Keratinocyte (primary cell): ENCODE measurements around the gene SIX6. TPM values are rescaled to one million over a fixed set of nuclear protein-coding genes. Genes with fewer than 3 reads are reported as not detected.

Experiments
- DNase-seq: peaks from one replicate; pipeline ENCODE4 v3.0.0-alpha.2; 2011; ENCODE audit warnings: low read depth, missing footprints, low spot score
- FAIRE-seq: peaks from 2 replicates; lab custom pipeline; 2011; peaks lifted over from hg19 to GRCh38; lab: Jason Lieb, UNC
- H2AFZ ChIP-seq: 2 replicates; pipeline ENCODE4 v1.6.0; 2012; ENCODE audit warnings: low read length, control low read depth, inconsistent platforms; ENCODE audit not compliant: control insufficient read depth
- H3K27ac ChIP-seq: 2 replicates; pipeline ENCODE4 v1.5.1; 2011; ENCODE audit warnings: low read length; ENCODE audit not compliant: control insufficient read depth, insufficient read depth
- H3K27me3 ChIP-seq: 3 replicates; pipeline ENCODE4 v1.6.0; 2011; ENCODE audit warnings: low read length; ENCODE audit not compliant: control insufficient read depth, insufficient read depth; ENCODE audit errors: extremely low read depth
- H3K36me3 ChIP-seq, 2 experiments: 2 replicates in 1 of 2; 3 replicates in 1 of 2; pipeline ENCODE4 v1.5.1; 2011; ENCODE audit warnings: low read length in 2 of 2, mild to moderate bottlenecking in 1 of 2; ENCODE audit not compliant: control insufficient read depth in 2 of 2, insufficient read depth in 2 of 2; ENCODE audit errors: extremely low read depth in 1 of 2
- H3K4me1 ChIP-seq: 3 replicates; pipeline ENCODE4 v1.5.1; 2011; ENCODE audit warnings: low read length; ENCODE audit not compliant: control insufficient read depth, insufficient read depth; ENCODE audit errors: extremely low read depth
- H3K4me2 ChIP-seq: 3 replicates; pipeline ENCODE4 v1.6.0; 2011; ENCODE audit warnings: low read depth, low read length; ENCODE audit not compliant: control insufficient read depth, insufficient read depth; ENCODE audit errors: extremely low read depth
- H3K4me3 ChIP-seq, 3 experiments: fragments of 200-600 bp in 1 of 3; sonication (generic) in 1 of 3; 2 replicates in 2 of 3; 3 replicates in 1 of 3; pipeline ENCODE4 v1.5.1; 2011 to 2016; ENCODE audit warnings: low read length in 3 of 3, mild to moderate bottlenecking in 3 of 3, control low read depth in 2 of 3, inconsistent platforms in 1 of 3, low read depth in 1 of 3, mixed read lengths in 1 of 3, mixed run types in 1 of 3, moderate library complexity in 1 of 3; ENCODE audit not compliant: control insufficient read depth in 2 of 3, insufficient read depth in 2 of 3; ENCODE audit errors: extremely low read depth in 1 of 3
- H3K79me2 ChIP-seq: 2 replicates; pipeline ENCODE4 v1.6.0; 2012; ENCODE audit warnings: low read length; ENCODE audit not compliant: control insufficient read depth, insufficient read depth
- H3K9ac ChIP-seq: 3 replicates; pipeline ENCODE4 v1.6.0; 2011; ENCODE audit warnings: low read length; ENCODE audit not compliant: control insufficient read depth, insufficient read depth; ENCODE audit errors: extremely low read depth
- H3K9me1 ChIP-seq: 3 replicates; pipeline ENCODE4 v1.6.0; 2011; ENCODE audit warnings: low read length; ENCODE audit not compliant: control insufficient read depth, insufficient read depth; ENCODE audit errors: extremely low read depth
- H3K9me3 ChIP-seq: 2 replicates; pipeline ENCODE4 v1.5.1; 2012; ENCODE audit warnings: low read depth, low read length; ENCODE audit not compliant: control insufficient read depth
- H4K20me1 ChIP-seq: 3 replicates; pipeline ENCODE4 v1.6.0; 2011; ENCODE audit warnings: low read length; ENCODE audit not compliant: control insufficient read depth, insufficient read depth; ENCODE audit errors: extremely low read depth
- EZH2 ChIP-seq: IDR thresholded peaks from one replicate; pipeline ENCODE4 v1.6.1; 2012; ENCODE audit warnings: inconsistent platforms, mild to moderate bottlenecking, low read length, moderate library complexity
- dilution Hi-C: fragments of 300-500 bp; cut with MboI; formaldehyde crosslinking; loops from one replicate; pipeline ENCODE4 v1.7.0; 2020; ENCODE audit warnings: low sequenced_read_pairs; ENCODE audit not compliant: extremely low pct_ligation_motif_present
- polyA plus RNA-seq, 5 experiments: library from polyadenylated mRNA; depleted of rRNA in 3 of 5; stranded (reverse) in 3 of 5; stranded (forward) in 1 of 5; unstranded in 1 of 5; fragments of >200 nt; gene quantifications; 1 replicate in 1 of 5; 2 replicates in 3 of 5; 3 replicates in 1 of 5; pipeline versions ENCODE4 v1.2.1 to v1.2.3, GENCODE V29; 2011 to 2012; ENCODE audit warnings: missing spikeins in 2 of 5, low read depth in 1 of 5, low replicate concordance in 1 of 5
- TF ChIP-seq, protein P1 (sequence below), 3 experiments: IDR thresholded peaks in 1 of 3; conservative IDR thresholded peaks in 1 of 3; optimal IDR thresholded peaks in 1 of 3; 2 replicates in 2 of 3; 3 replicates in 1 of 3; pipeline versions ENCODE3 to v1.5.1; 2011; ENCODE audit warnings: low read length in 3 of 3, mild to moderate bottlenecking in 3 of 3, moderate library complexity in 2 of 3, control low read depth in 1 of 3, inconsistent platforms in 1 of 3; ENCODE audit not compliant: insufficient read depth in 2 of 3; ENCODE audit errors: extremely low read depth in 1 of 3

Gene SIX6
- polyA plus RNA-seq, 1 donor (not counting 4 experiments of a cell fraction or from before 2014, with no cell fraction given) = not detected

DNA sequence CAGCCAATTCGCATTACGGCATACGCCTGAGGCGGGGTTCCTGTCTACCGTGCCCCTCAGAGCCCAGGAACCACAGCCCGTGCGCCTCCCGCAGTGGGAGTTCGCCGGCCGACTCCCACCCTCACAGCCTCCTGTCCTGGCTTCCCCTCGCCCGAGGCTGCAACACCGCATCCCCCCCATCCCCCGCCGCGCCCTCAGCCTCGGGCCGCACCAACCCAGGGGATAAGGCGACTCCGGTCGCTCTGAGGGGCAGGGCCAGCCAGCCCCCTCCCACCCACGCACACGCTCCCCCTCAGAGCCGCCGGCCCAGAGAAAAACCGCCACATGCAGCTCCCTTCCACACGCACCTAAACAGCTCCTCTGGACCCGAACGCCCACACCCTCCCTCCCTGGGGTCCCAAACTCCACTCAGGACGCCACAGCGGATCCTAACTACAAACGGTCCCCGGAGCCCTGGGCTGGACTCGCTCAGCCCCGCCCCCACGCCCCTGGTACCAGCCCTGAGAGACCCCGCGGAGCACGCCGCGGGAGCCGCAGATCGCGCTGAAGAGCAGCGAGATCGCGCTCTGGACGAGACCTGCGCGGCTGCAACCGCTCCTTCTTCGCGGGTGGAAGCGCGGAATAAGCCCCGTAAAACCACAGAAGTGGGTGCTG is 23.2 kb upstream of the SIX6 start, which contains the start of gene C14orf39:
Gene C14orf39 (minus strand): TSS at position 466 of the 654 bp plus-strand sequence. CDS start 985 bp downstream, outside the sequence.
- Histone ChIP-seq H3K9me1 (no peaks in the 10 kb centered on the region), H3K4me3 (no peak within 1 kb of the TSS), H3K9ac (no peak within 1 kb of the TSS), H3K4me2 (no peak within 1 kb of the TSS), H3K27me3 (peaks cover 23% of the 10 kb centered on the region), H4K20me1 (no peaks in the 10 kb centered on the region), H3K4me1 (no peaks in the 10 kb centered on the region), H3K9me3 (no peaks in the 10 kb centered on the region), H3K36me3 (no peaks in the 10 kb centered on the region), H2AFZ (no peak within 1 kb of the TSS), H3K27ac (no peak within 1 kb of the TSS), H3K79me2 (no peaks in the 10 kb centered on the region)
- TF ChIP-seq, protein P1, sequence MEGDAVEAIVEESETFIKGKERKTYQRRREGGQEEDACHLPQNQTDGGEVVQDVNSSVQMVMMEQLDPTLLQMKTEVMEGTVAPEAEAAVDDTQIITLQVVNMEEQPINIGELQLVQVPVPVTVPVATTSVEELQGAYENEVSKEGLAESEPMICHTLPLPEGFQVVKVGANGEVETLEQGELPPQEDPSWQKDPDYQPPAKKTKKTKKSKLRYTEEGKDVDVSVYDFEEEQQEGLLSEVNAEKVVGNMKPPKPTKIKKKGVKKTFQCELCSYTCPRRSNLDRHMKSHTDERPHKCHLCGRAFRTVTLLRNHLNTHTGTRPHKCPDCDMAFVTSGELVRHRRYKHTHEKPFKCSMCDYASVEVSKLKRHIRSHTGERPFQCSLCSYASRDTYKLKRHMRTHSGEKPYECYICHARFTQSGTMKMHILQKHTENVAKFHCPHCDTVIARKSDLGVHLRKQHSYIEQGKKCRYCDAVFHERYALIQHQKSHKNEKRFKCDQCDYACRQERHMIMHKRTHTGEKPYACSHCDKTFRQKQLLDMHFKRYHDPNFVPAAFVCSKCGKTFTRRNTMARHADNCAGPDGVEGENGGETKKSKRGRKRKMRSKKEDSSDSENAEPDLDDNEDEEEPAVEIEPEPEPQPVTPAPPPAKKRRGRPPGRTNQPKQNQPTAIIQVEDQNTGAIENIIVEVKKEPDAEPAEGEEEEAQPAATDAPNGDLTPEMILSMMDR (optimal IDR thresholded peaks at IDR 0.05 in 1 of 3, IDR thresholded peaks at IDR 0.05 in 1 of 3, conservative IDR thresholded peaks at IDR 0.05 in 1 of 3; ENCODE audit: extremely low read depth in 1 of 3, insufficient read depth in 2 of 3, low read length in 3 of 3) = no peak
- peak; percentile 38 for TF ChIP-seq EZH2
- DNase-seq (no peak), FAIRE-seq (no peak)
- dilution Hi-C loops = no loop called here

DNA sequence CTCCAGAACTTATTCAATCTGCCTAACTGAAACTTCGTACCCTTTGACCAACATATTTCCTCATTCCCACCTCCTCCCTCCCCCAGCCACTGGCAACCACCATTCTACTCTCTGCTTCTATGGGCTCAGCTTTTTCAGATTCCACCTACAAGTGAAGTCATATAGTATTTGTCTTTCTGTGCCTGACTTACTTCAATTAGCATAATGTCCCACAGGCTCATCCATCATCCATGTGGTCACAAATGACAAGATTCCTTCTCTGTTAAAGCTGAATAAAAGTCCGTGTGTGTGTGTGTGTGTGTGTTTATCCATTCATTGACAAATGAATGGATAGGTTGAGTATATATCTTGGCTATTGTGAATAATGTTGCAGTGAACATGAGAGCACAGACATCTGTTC is 21.7 kb upstream of the SIX6 start:
- Histone ChIP-seq H3K9me1 (no peaks in the 10 kb centered on the region), H3K9ac (no peak overlapping the region), H2AFZ (no peak overlapping the region), H3K4me2 (no peak overlapping the region), H3K4me1 (no peaks in the 10 kb centered on the region), H4K20me1 (no peaks in the 10 kb centered on the region), H3K36me3 (no peaks in the 10 kb centered on the region), H3K79me2 (no peaks in the 10 kb centered on the region), H3K4me3 (no peak overlapping the region), H3K9me3 (no peaks in the 10 kb centered on the region), H3K27ac (no peak overlapping the region), H3K27me3 (peaks cover 23% of the 10 kb centered on the region)
- DNase-seq (no peak), FAIRE-seq (no peak)
- TF ChIP-seq EZH2 = no peak
- dilution Hi-C loops = no loop called here

DNA sequence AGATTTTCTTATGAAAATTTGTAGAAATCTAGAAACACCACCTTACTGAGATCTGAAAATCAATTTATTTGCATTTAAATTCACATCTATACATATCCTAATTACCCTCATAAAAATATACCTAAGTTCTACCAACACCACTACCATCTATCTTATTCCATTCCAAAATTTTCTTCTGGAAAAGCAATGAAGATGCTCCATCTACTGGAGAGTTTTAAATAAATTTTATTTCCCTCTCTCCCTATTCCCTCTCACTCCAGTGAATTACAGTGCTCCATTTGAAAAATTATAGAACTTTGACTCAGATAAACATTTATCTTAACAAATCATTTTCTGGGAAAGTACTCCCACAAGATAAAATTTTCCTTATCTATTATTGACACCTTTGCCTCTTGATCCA is 20.8 kb upstream of the SIX6 start:
- Histone ChIP-seq H2AFZ (no peak overlapping the region), H3K27me3 (peaks cover 23% of the 10 kb centered on the region), H3K4me3 (no peak overlapping the region), H3K79me2 (no peaks in the 10 kb centered on the region), H3K9me3 (no peaks in the 10 kb centered on the region), H3K4me1 (no peaks in the 10 kb centered on the region), H3K9ac (no peak overlapping the region), H3K36me3 (no peaks in the 10 kb centered on the region), H3K4me2 (no peak overlapping the region), H3K27ac (no peak overlapping the region), H4K20me1 (no peaks in the 10 kb centered on the region), H3K9me1 (no peaks in the 10 kb centered on the region)
- TF ChIP-seq EZH2 = no peak
- TF ChIP-seq, protein P1 (optimal IDR thresholded peaks at IDR 0.05 in 1 of 3, IDR thresholded peaks at IDR 0.05 in 1 of 3, conservative IDR thresholded peaks at IDR 0.05 in 1 of 3; ENCODE audit: extremely low read depth in 1 of 3, insufficient read depth in 2 of 3, low read length in 3 of 3) = no peak
- no peak for DNase-seq
- no peak for FAIRE-seq
- dilution Hi-C loops = no loop called here
